ENCODE results near the gene WDR7. TPM values are rescaled to one million over a fixed set of nuclear protein-coding genes. Genes with fewer than 3 reads are reported as not detected.

Gene WDR7
- total RNA-seq, 1 experiment from 2014 or later = 11.5 TPM

DNA sequence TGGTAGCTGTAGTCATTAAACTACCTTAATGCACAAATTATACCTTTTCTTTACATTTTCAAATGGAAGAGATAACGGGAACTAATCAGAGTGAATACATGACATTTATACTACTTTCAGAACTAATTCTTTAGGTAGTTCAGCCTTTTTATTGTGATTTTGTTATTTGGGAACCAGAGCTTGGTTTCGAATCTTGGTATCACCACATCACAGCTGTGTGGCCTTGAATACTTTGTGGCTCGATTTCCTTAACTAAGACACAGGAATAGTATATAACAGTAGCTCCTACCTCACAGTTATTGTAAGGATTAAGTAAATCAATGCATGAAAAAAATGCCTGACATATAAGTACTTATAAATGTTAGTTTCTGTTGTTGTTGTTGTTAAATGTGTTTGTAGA is 240.0 kb downstream of the WDR7 start:
- no peaks in the 10 kb centered on the region for H3K9me3 ChIP-seq (ENCODE audit: control insufficient read depth in 1 of 2, insufficient read depth in 1 of 2, low read depth in 1 of 2, low read length in 2 of 2)
- no peak overlapping the region for H2AFZ ChIP-seq (ENCODE audit: low read depth, low read length, poor library complexity, severe bottlenecking)
- CTCF ChIA-PET = no interaction called here
- H3K9ac ChIP-seq (ENCODE audit: low read length) = no peak overlapping the region
- no peaks in the 10 kb centered on the region for H3K9me2 ChIP-seq (ENCODE audit: insufficient read depth)
- H3K4me1 ChIP-seq (ENCODE audit: control insufficient read depth in 1 of 2, insufficient read depth in 2 of 2, low read length in 2 of 2) = peaks cover 4 to 9% of the 10 kb centered on the region in 2 experiments; a peak in 3 of 4 replicates
- POLR2A ChIA-PET = no interaction called here
- no peaks in the 10 kb centered on the region for H4K20me1 ChIP-seq (ENCODE audit: insufficient read depth)
- no peak for DNase-seq (ENCODE audit: low read depth, low spot score)
- intact Hi-C loops (cut with micrococcal nuclease) = no loop called here
- H3K27me3 ChIP-seq (ENCODE audit: insufficient read depth, low read length) = no peaks in the 10 kb centered on the region
- H3K79me2 ChIP-seq (ENCODE audit: insufficient read depth, low read length) = no peaks in the 10 kb centered on the region
- H3K36me3 ChIP-seq (ENCODE audit: control insufficient read depth in 1 of 2, insufficient read depth in 2 of 2, low read length in 2 of 2) = no peaks in the 10 kb centered on the region
- RAD21 ChIA-PET (ENCODE audit: low non-redundant PET in 1 of 2, low total read pairs in 2 of 2, uncharacterized antibody in 2 of 2, unreplicated experiment in 2 of 2) = no interaction called here
- H3K27ac ChIP-seq (ENCODE audit: low read depth, low read length) = no peak overlapping the region
- ATAC-seq = no peak
- H3K4me2 ChIP-seq (ENCODE audit: low read length) = peak overlapping the region; percentile 2; the same call in 1 of the 2 replicates
- TF ChIP-seq CTCF (IDR thresholded peaks at IDR 0.05 in 2 of 3, conservative IDR thresholded peaks at IDR 0.05 in 1 of 3; ENCODE audit: borderline replicate concordance in 1 of 3, insufficient read depth in 1 of 3, low read depth in 2 of 3, low read length in 2 of 3) = no peak
- no peak for TF ChIP-seq EZH2phosphoT487 (IDR thresholded peaks at IDR 0.05; ENCODE audit: borderline replicate concordance)
- TF ChIP-seq ELF1 (IDR thresholded peaks at IDR 0.05; ENCODE audit: borderline replicate concordance, low read depth) = no peak
- no peak for TF ChIP-seq EZH2 (IDR thresholded peaks at IDR 0.05)
- TF ChIP-seq JUND (IDR thresholded peaks at IDR 0.05) = no peak
- TF ChIP-seq, protein P1, sequence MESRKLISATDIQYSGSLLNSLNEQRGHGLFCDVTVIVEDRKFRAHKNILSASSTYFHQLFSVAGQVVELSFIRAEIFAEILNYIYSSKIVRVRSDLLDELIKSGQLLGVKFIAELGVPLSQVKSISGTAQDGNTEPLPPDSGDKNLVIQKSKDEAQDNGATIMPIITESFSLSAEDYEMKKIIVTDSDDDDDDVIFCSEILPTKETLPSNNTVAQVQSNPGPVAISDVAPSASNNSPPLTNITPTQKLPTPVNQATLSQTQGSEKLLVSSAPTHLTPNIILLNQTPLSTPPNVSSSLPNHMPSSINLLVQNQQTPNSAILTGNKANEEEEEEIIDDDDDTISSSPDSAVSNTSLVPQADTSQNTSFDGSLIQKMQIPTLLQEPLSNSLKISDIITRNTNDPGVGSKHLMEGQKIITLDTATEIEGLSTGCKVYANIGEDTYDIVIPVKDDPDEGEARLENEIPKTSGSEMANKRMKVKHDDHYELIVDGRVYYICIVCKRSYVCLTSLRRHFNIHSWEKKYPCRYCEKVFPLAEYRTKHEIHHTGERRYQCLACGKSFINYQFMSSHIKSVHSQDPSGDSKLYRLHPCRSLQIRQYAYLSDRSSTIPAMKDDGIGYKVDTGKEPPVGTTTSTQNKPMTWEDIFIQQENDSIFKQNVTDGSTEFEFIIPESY (IDR thresholded peaks at IDR 0.05; ENCODE audit: extremely low read depth, insufficient replicate concordance, low read length) = no peak
- TF ChIP-seq TCF7L2 (IDR thresholded peaks at IDR 0.05; ENCODE audit: borderline replicate concordance, extremely low read depth, insufficient read depth, insufficient read length) = no peak
- no peak for TF ChIP-seq SRF (IDR thresholded peaks at IDR 0.05; ENCODE audit: low read depth)
- TF ChIP-seq, protein P2, sequence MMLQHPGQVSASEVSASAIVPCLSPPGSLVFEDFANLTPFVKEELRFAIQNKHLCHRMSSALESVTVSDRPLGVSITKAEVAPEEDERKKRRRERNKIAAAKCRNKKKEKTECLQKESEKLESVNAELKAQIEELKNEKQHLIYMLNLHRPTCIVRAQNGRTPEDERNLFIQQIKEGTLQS (IDR thresholded peaks at IDR 0.05) = no peak
- no peak for TF ChIP-seq SIN3A (IDR thresholded peaks at IDR 0.05; ENCODE audit: low read depth)
- TF ChIP-seq CEBPB (IDR thresholded peaks at IDR 0.05; ENCODE audit: low read depth) = no peak
- TF ChIP-seq ZNF274 (IDR thresholded peaks at IDR 0.05; ENCODE audit: low read depth, low read length) = no peak
- TF ChIP-seq POLR2AphosphoS5 (IDR thresholded peaks at IDR 0.05; ENCODE audit: low read depth, low read length) = no peak
- TF ChIP-seq REST (IDR thresholded peaks at IDR 0.05; ENCODE audit: low read depth) = no peak
- TF ChIP-seq RAD21 (IDR thresholded peaks at IDR 0.05; ENCODE audit: low read depth) = no peak
- H3K4me3 ChIP-seq (replicated peaks in 1 of 2; ENCODE audit: low read depth in 1 of 2, low read length in 2 of 2) = no peak overlapping the region
- BruUV-seq (replicated peaks) = no TSS peak
